GM13976 (cell line): ENCODE measurements around the gene ACKR4.
A peak's percentile ranks its signal among the peaks of the same experiment; 100 is the strongest.

ENCODE experiments used
- DNase-seq: peaks from one replicate; pipeline ENCODE4 v3.0.0; 2012; ENCODE audit warnings: low spot score
- CTCF ChIP-seq: IDR thresholded peaks from 2 replicates; pipeline ENCODE4 v1.5.1; 2012; ENCODE audit warnings: borderline replicate concordance, mild to moderate bottlenecking; ENCODE audit not compliant: insufficient read depth; ENCODE audit errors: extremely low read depth, missing control alignments, control extremely low read depth
- in situ Hi-C: fragments of 300-500 bp; cut with MboI; formaldehyde crosslinking; loops from one replicate; pipeline ENCODE4 v1.12.0; 2022; ENCODE audit warnings: low sequenced_read_pairs, mixed read lengths, inconsistent platforms; ENCODE audit not compliant: unreplicated experiment

The ACKR4 gene

GRCh38 chr3:132641837-132642538 lies 44.9 kb downstream of the ACKR4 start:
- DNase-seq, result peak; percentile 63
- TF ChIP-seq CTCF, result peak; percentile 17
- in situ Hi-C loops, result loop anchor here (25.0 kb wide), 1 partner anchor 105 kb away; no protein-coding TSS in a partner anchor

GRCh38 chr3:132642539-132642847 lies 45.4 kb downstream of the ACKR4 start:
- in situ Hi-C loops, result loop anchor here (25.0 kb wide), 1 partner anchor 105 kb away; no protein-coding TSS in a partner anchor
- no peak for DNase-seq
- no peak for TF ChIP-seq CTCF

GRCh38 chr3:132643366-132643765 lies 46.3 kb downstream of the ACKR4 start:
- no peak for TF ChIP-seq CTCF
- in situ Hi-C loops, result loop anchor here (25.0 kb wide), 1 partner anchor 106 kb away; no protein-coding TSS in a partner anchor
- DNase-seq, result no peak

- no peak for DNase-seq
- in situ Hi-C loops, result loop anchor here (25.0 kb wide), 1 partner anchor 108 kb away; no protein-coding TSS in a partner anchor
- no peak for TF ChIP-seq CTCF
Measured at GRCh38 chr3:132645058-132645457, 48.0 kb downstream of the ACKR4 start.

GRCh38 chr3:132650153-132650552 lies 53.1 kb downstream of the ACKR4 start:
- no peak for DNase-seq
- in situ Hi-C loops, result no loop called here
- no peak for TF ChIP-seq CTCF
